Ramos (cell line): ENCODE data around the gene MUC2.

Source experiments
- in situ Hi-C: fragments of 300-500 bp; cut with MboI; formaldehyde crosslinking; loops from one replicate; pipeline ENCODE4 v1.14.3; 2022; ENCODE audit warnings: low sequenced_read_pairs; ENCODE audit not compliant: unreplicated experiment

Gene MUC2

GRCh38 chr11:1074244-1075221 is at the start of gene MUC2:
MUC2 (plus strand) TSS chr11:1074874.
- in situ Hi-C loops: no loop called here

GRCh38 chr11:1025410-1026162 is 49.1 kb upstream of the MUC2 start:
- in situ Hi-C loops: no loop called here

- in situ Hi-C loops: no loop called here
Measured at GRCh38 chr11:1026163-1026450, 48.6 kb upstream of the MUC2 start.

- in situ Hi-C loops: no loop called here
Measured at GRCh38 chr11:1026641-1027482, 47.8 kb upstream of the MUC2 start.

- in situ Hi-C loops: no loop called here
Measured at GRCh38 chr11:1027483-1028290, 47.0 kb upstream of the MUC2 start.

- in situ Hi-C loops: no loop called here
Measured at GRCh38 chr11:1028291-1028540, 46.5 kb upstream of the MUC2 start.

- in situ Hi-C loops: no loop called here
Measured at GRCh38 chr11:1028616-1029015, 46.1 kb upstream of the MUC2 start.

- in situ Hi-C loops: no loop called here
Measured at GRCh38 chr11:1029051-1029450, 45.6 kb upstream of the MUC2 start.

GRCh38 chr11:1029654-1030053 is 45.0 kb upstream of the MUC2 start:
- in situ Hi-C loops: no loop called here

GRCh38 chr11:1030086-1030485 is 44.6 kb upstream of the MUC2 start:
- in situ Hi-C loops: no loop called here

GRCh38 chr11:1030556-1030955 is 44.1 kb upstream of the MUC2 start:
- in situ Hi-C loops: no loop called here

GRCh38 chr11:1031121-1031899 is 43.4 kb upstream of the MUC2 start:
- in situ Hi-C loops: no loop called here

- in situ Hi-C loops: no loop called here
Measured at GRCh38 chr11:1032310-1032891, 42.3 kb upstream of the MUC2 start.

- in situ Hi-C loops: no loop called here
Measured at GRCh38 chr11:1033016-1033798, 41.5 kb upstream of the MUC2 start.

GRCh38 chr11:1034001-1034400 is 40.7 kb upstream of the MUC2 start:
- in situ Hi-C loops: no loop called here

GRCh38 chr11:1034456-1035295 is 40.0 kb upstream of the MUC2 start:
- in situ Hi-C loops: no loop called here

GRCh38 chr11:1035577-1036283 is 38.9 kb upstream of the MUC2 start:
- in situ Hi-C loops: no loop called here
